ENCODE measurements around the gene PLXNA4.
"Not testable (repeated sequence)": the region's sequence is repeated elsewhere in the genome, so short reads cannot be mapped to it uniquely, and the experiment has no call there.

The PLXNA4 gene

GRCh38 chr7:132185150-132185549 lies 391.1 kb downstream of the PLXNA4 start:
- no peak for DNase-seq

GRCh38 chr7:132183781-132184380 lies 392.4 kb downstream of the PLXNA4 start:
- no peak for DNase-seq

- DNase-seq: no peak
These were observed 393.3 kb downstream of the PLXNA4 start for GRCh38 chr7:132182992-132183391.

GRCh38 chr7:132181946-132182685 lies 394.2 kb downstream of the PLXNA4 start:
- DNase-seq: no peak

- DNase-seq: no peak
These were observed 394.9 kb downstream of the PLXNA4 start for GRCh38 chr7:132181371-132181770.

GRCh38 chr7:132180481-132180880 lies 395.8 kb downstream of the PLXNA4 start:
- no peak for DNase-seq

GRCh38 chr7:132179681-132180080 lies 396.6 kb downstream of the PLXNA4 start:
- no peak for DNase-seq

- DNase-seq: no peak
These were observed 397.2 kb downstream of the PLXNA4 start for GRCh38 chr7:132179080-132179430.

GRCh38 chr7:132178402-132179079 lies 397.7 kb downstream of the PLXNA4 start:
- peak; percentile 9 for DNase-seq

- DNase-seq: peak; percentile 17
These were observed 398.4 kb downstream of the PLXNA4 start for GRCh38 chr7:132177708-132178401.

GRCh38 chr7:132176719-132177118 lies 399.6 kb downstream of the PLXNA4 start:
- DNase-seq: no peak

GRCh38 chr7:132171130-132171576 lies 405.1 kb downstream of the PLXNA4 start:
- DNase-seq: no peak

GRCh38 chr7:132169730-132170129 lies 406.5 kb downstream of the PLXNA4 start:
- no peak for DNase-seq

GRCh38 chr7:132168239-132168638 lies 408.0 kb downstream of the PLXNA4 start:
- no peak for DNase-seq

- DNase-seq: not testable (repeated sequence)
These were observed 410.6 kb downstream of the PLXNA4 start for GRCh38 chr7:132165695-132166094.

GRCh38 chr7:132164558-132165125 lies 411.6 kb downstream of the PLXNA4 start:
- no peak for DNase-seq

- no peak for DNase-seq
These were observed 413.6 kb downstream of the PLXNA4 start for GRCh38 chr7:132162556-132163144.

GRCh38 chr7:132161976-132162375 lies 414.3 kb downstream of the PLXNA4 start:
- DNase-seq: no peak

- no peak for DNase-seq
These were observed 414.7 kb downstream of the PLXNA4 start for GRCh38 chr7:132161533-132161915.

GRCh38 chr7:132160611-132161532 lies 415.4 kb downstream of the PLXNA4 start:
- DNase-seq: peak; percentile 67

GRCh38 chr7:132158841-132159240 lies 417.4 kb downstream of the PLXNA4 start:
- DNase-seq: no peak

- no peak for DNase-seq
These were observed 418.1 kb downstream of the PLXNA4 start for GRCh38 chr7:132158166-132158565.
